Heart right ventricle (tissue), 16 donors: Measurements from ENCODE around the gene C4B. TPM values are rescaled to one million over a fixed set of nuclear protein-coding genes. Genes with fewer than 3 reads are reported as not detected.
"Not testable (repeated sequence)": the region's sequence is repeated elsewhere in the genome, so short reads cannot be mapped to it uniquely, and the experiment has no call there.

ENCODE experiments used
- ATAC-seq, 8 donors: fragments of 200-7000 bp; cut with Tn5 transposase; one replicate each; pipeline ENCODE4 v1.9.1; 2020; ENCODE audit warnings: mild to moderate bottlenecking in 8 of 8, moderate library complexity in 8 of 8, moderate number of reproducible peaks in 1 of 8
- DNase-seq, 2 donors: peaks; one replicate each; pipeline ENCODE4 v3.0.0-alpha.2; 2020
- H3K27ac ChIP-seq, 10 donors: fragments of 200-600 bp; sonication (generic) in 2 of 10; one replicate each; pipeline versions ENCODE4 v1.5.0 to v1.8.0; 2020 to 2022; ENCODE audit warnings: mild to moderate bottlenecking in 3 of 10
- H3K27me3 ChIP-seq, 7 donors: fragments of 200-600 bp; one replicate each; pipeline ENCODE4 v1.8.0; 2021 to 2022; ENCODE audit warnings: mild to moderate bottlenecking in 2 of 7
- H3K36me3 ChIP-seq, 9 donors: fragments of 200-600 bp; sonication (generic) in 1 of 9; one replicate each; pipeline versions ENCODE4 v1.5.0 to v1.8.0; 2020 to 2022; ENCODE audit warnings: mild to moderate bottlenecking in 2 of 9
- H3K4me1 ChIP-seq, 9 donors: fragments of 200-600 bp; sonication (generic) in 1 of 9; one replicate each; pipeline versions ENCODE4 v1.5.0 to v1.8.0; 2020 to 2022; ENCODE audit warnings: mild to moderate bottlenecking in 4 of 9
- H3K4me3 ChIP-seq, 10 donors: fragments of 200-600 bp; sonication (generic) in 2 of 10; one replicate each; pipeline versions ENCODE4 v1.5.0 to v1.8.0; 2020 to 2022; ENCODE audit warnings: mild to moderate bottlenecking in 7 of 10, moderate library complexity in 2 of 10
- H3K9me3 ChIP-seq, 11 donors: fragments of 200-600 bp in 10 of 11; sonication (generic) in 2 of 11; one replicate each; pipeline versions ENCODE4 v1.5.0 to v1.8.0; 2013 to 2022; ENCODE audit warnings: mild to moderate bottlenecking in 2 of 11, control low read depth in 1 of 11, moderate library complexity in 1 of 11
- WGBS, 2 donors: extraction: QIAGEN DNeasy Blood & Tissue Kit; methylation state at CpG; one replicate each; pipeline ENCODE4 v1.1.7; 2013; ENCODE audit warnings: inconsistent platforms in 1 of 2; 5-methylcytosine and 5-hydroxymethylcytosine counted together
- intact Hi-C, 10 donors: fragments of 100-400 bp; cut with DNase I; formaldehyde crosslinking; loops; one replicate each; pipeline versions ENCODE4 v1.11.1 to v1.14.2; 2022
- polyA plus RNA-seq, 2 donors: library from polyadenylated mRNA; stranded (reverse); fragments of 200-250 nt; gene quantifications; one replicate each; pipeline ENCODE4 v1.2.3, GENCODE V29; 2013
- total RNA-seq, 10 donors: library from RNA; stranded (reverse); fragmentation: NEBNext Ultra II Directional in 3 of 10; extraction: Animal tissue kit (Norgen Biotek cat#: 25700) in 3 of 10; gene quantifications; one replicate each; pipeline versions ENCODE4 v1.2.1 to v1.2.4, GENCODE V29; 2021 to 2023
- TF ChIP-seq, protein P1 (sequence below), 9 donors: fragments of 200-600 bp; sonication (generic) in 2 of 9; IDR thresholded peaks; one replicate each; pipeline versions ENCODE4 v1.5.0 to v1.8.0; 2021 to 2022; ENCODE audit warnings: antibody characterized with exemption in 9 of 9, mild to moderate bottlenecking in 5 of 9, moderate library complexity in 1 of 9
- donor health status: Arrhythmogenic right ventricular cardiomyopathy.
- donor health status: ischemic (EF 13 %, LVEDD 7.1; RV severe dilation, severe dysfunction).
- donor health status: healthy with polysubstance abuse.
- donor health status: DM: no; HTN: yes; CAD: no.
- donor health status: DM: no; HTN: no; CAD: no.
- donor health status: ischemic (EF 25% LVEDD 6.9; RV normal size, moderate dysfunction).
- donor health status: ischemic (EF 25% LVEDD 5.7; RV mildly dilated, moderate dysfunction).
- donor health status: healthy.
- donor health status: DM: yes; HTN: yes; CAD: no.
- donor health status: Ischemic cardiomyopathy.
- donor health status: ischemic (EF 35%, LVEDD 5.7; RV mildly dilated, moderate dysfunction).
- donor health status: nonischemic (EF 11% LVEDD 7.7; RV severe dilation, severe dysfunction).
- donor health status: DM: yes; HTN: yes; CAD: no.
- donor health status: PGD.
- donor health status: ischemic (EF 29% LVEDD 5.4; RV normal size, mild dysfunction).
- donor health status: nonischemic (EF 23%, LVEDD 6.1; RV moderate dilation, normal function).

C4B gene
- total and polyA plus RNA-seq, 12 donors, result 32.6 to 357 (median 60.3) TPM

GRCh38 chr6:32042276-32042675, 27.7 kb downstream of the C4B start:
- 89 to 92% methylated on average over 11 to 13 of the region's 15 CpGs for WGBS, 2 donors
- Histone ChIP-seq H3K4me1 (peaks cover 4 to 15% (median 14%) of the 10 kb centered on the region in 9 donors), H3K36me3 (peaks cover 0 to 21% (median 0%) of the 10 kb centered on the region in 9 donors)
- H3K9me3 ChIP-seq, H3K27me3 ChIP-seq, intact Hi-C loops, H3K27ac ChIP-seq, H3K4me3 ChIP-seq, ATAC-seq, DNase-seq: not testable (repeated sequence)

GRCh38 chr6:32043589-32044380, 29.2 kb downstream of the C4B start:
- H3K4me1 ChIP-seq, result peaks cover 7 to 30% (median 26%) of the 10 kb centered on the region in 9 donors
- ATAC-seq, intact Hi-C loops, H3K27me3 ChIP-seq, DNase-seq, H3K9me3 ChIP-seq, H3K27ac ChIP-seq, H3K4me3 ChIP-seq: not testable (repeated sequence)
- 91 to 92% methylated on average over 15 to 17 of the region's 31 CpGs for whole genome bisulfite sequencing, 2 donors
- peaks cover 0 to 36% (median 0%) of the 10 kb centered on the region in 9 donors for H3K36me3 ChIP-seq

DNA sequence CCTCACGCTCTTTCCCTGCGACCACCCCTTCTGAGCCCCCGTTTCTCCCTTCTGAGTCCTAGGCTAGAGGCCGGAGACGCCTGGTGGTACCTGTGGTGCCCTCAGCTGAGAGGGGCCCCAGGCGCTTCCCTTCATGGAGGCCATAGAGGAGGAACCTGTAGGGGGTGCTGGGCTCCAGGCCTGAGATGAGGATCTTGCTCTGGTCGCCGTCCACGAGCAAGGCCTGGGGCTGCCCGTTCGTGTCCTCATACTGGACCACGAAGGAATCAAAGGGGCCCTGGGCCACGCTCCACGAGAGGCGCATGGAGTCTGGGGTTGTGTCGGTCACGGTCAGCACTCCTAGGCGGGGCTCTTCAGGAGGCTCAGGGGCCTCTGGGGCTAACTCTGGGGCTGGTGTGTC, 30.3 kb downstream of the C4B start:
- DNase-seq, H3K27me3 ChIP-seq, intact Hi-C loops, H3K9me3 ChIP-seq, H3K4me3 ChIP-seq, H3K27ac ChIP-seq, ATAC-seq: not testable (repeated sequence)
- WGBS, 2 donors, result 87 to 88% methylated on average over 10 to 11 of the region's 18 CpGs
- Histone ChIP-seq H3K36me3 (peaks cover 0 to 47% (median 0%) of the 10 kb centered on the region in 9 donors), H3K4me1 (peaks cover 7 to 32% (median 26%) of the 10 kb centered on the region in 9 donors)

DNA sequence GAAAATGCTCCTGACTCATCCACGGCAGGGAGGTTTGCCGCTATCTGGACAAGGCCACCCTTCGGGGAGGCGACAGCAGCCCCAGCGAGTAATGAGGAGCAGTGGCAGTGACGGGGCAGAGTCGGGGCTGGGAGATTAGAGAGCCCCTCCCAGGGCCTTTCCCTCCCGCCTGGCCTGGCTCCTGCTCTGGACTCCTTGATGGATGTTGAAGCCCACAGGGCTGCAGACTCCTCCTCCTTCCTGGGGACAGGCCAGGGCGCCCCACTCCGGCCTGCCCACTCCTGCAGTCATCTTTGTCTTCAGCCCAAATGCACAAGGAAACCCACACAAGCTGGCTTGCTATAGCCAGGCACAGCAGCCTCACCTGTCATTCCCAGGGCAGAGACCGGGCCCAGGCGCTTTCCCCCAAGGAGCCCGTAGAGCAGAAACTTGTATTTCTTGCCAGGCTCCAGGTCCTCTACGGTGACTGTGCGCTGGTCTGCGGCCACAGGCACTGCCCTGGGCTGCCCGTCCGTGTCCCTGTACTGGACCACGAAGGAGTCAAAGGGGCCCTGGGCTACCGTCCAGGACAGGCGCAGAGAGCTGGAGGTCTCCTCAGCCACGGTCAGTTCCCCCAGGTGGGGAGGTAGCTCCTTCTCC, 31.3 kb downstream of the C4B start:
- Histone ChIP-seq H3K36me3 (peaks cover 0 to 50% (median 0%) of the 10 kb centered on the region in 9 donors), H3K4me1 (peaks cover 7 to 32% (median 26%) of the 10 kb centered on the region in 9 donors), H3K4me3 (no peak overlapping the region), H3K27ac (peak overlapping the region in 9 of 10 donors; percentile 50 to 87 (median 79)), H3K27me3 (no peaks in the 10 kb centered on the region), H3K9me3 (no peaks in the 10 kb centered on the region)
- TF ChIP-seq, protein P1, sequence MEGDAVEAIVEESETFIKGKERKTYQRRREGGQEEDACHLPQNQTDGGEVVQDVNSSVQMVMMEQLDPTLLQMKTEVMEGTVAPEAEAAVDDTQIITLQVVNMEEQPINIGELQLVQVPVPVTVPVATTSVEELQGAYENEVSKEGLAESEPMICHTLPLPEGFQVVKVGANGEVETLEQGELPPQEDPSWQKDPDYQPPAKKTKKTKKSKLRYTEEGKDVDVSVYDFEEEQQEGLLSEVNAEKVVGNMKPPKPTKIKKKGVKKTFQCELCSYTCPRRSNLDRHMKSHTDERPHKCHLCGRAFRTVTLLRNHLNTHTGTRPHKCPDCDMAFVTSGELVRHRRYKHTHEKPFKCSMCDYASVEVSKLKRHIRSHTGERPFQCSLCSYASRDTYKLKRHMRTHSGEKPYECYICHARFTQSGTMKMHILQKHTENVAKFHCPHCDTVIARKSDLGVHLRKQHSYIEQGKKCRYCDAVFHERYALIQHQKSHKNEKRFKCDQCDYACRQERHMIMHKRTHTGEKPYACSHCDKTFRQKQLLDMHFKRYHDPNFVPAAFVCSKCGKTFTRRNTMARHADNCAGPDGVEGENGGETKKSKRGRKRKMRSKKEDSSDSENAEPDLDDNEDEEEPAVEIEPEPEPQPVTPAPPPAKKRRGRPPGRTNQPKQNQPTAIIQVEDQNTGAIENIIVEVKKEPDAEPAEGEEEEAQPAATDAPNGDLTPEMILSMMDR (IDR thresholded peaks at IDR 0.05), result no peak
- peak in 5 of 8 donors; percentile 1 to 9 (median 2) for ATAC-seq
- 75 to 76% methylated on average over 22 of the region's 22 CpGs for WGBS, 2 donors
- intact Hi-C loops, result no loop called here
- peak in 1 of 2 donors; percentile 44 for DNase-seq

GRCh38 chr6:32046450-32047083, 32.0 kb downstream of the C4B start:
- Histone ChIP-seq H3K27me3 (no peaks in the 10 kb centered on the region), H3K4me1 (peaks cover 7 to 32% (median 26%) of the 10 kb centered on the region in 9 donors), H3K9me3 (no peaks in the 10 kb centered on the region), H3K27ac (peak overlapping the region in 9 of 10 donors; percentile 50 to 87 (median 79)), H3K4me3 (no peak overlapping the region), H3K36me3 (peaks cover 0 to 57% (median 0%) of the 10 kb centered on the region in 9 donors)
- WGBS, 2 donors, result 40 to 41% methylated on average over 14 of the region's 14 CpGs
- DNase-seq (peak; percentile 54 to 60), ATAC-seq (peak; percentile 5 to 41 (median 32))
- TF ChIP-seq, protein P1 (IDR thresholded peaks at IDR 0.05), result no peak
- intact Hi-C loops, result no loop called here
